GM12891 (cell line): ENCODE data around the gene CBX2.

ENCODE experiments used
- PAX5 ChIP-seq: IDR thresholded peaks from 2 replicates; pipeline ENCODE4 v1.6.1; 2011; ENCODE audit warnings: low read length, moderate library complexity, mild to moderate bottlenecking; ENCODE audit not compliant: insufficient read depth, severe bottlenecking
- POLR2A ChIP-seq: IDR thresholded peaks from 2 replicates; pipeline ENCODE4 v1.6.1; 2011; ENCODE audit warnings: low read depth, low read length, control low read depth
- POLR2AphosphoS5 ChIP-seq: IDR thresholded peaks from 2 replicates; pipeline ENCODE4 v1.6.1; 2011; ENCODE audit warnings: low read depth, low read length, control low read depth
- POU2F2 ChIP-seq: IDR thresholded peaks from 2 replicates; pipeline ENCODE4 v1.6.1; 2011; ENCODE audit warnings: low read depth, mild to moderate bottlenecking, control low read depth, low read length, moderate library complexity
- TAF1 ChIP-seq: IDR thresholded peaks from 2 replicates; pipeline ENCODE4 v1.6.1; 2011; ENCODE audit warnings: low read depth, low read length, control low read depth

GRCh38 chr17:79730437-79730768, 47.5 kb upstream of the CBX2 start:
- TF ChIP-seq POLR2A (no peak), POU2F2 (no peak), TAF1 (no peak), POLR2AphosphoS5 (no peak), PAX5 (no peak)
